ENCODE data around the gene ACP7.

DNA sequence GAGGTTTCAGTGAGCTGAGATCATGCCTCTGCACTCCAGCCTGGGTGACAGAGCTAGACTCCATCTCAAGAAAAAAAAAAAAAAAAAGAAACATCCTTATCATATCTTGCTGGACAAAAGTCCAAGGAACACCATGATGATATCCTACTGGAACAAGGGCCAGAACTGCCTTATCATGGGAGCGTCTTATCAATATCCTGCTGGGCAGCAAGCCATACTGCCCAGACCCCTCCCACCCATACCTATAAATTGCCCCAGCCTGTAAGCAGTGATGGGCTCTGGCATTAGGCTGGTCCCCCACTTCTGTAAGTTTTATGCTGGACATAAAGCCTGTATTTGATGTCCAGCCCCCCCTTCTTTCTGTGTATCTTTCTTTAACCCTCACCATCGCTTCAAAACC is 37.1 kb upstream of the ACP7 start:
- TF ChIP-seq, protein P1, sequence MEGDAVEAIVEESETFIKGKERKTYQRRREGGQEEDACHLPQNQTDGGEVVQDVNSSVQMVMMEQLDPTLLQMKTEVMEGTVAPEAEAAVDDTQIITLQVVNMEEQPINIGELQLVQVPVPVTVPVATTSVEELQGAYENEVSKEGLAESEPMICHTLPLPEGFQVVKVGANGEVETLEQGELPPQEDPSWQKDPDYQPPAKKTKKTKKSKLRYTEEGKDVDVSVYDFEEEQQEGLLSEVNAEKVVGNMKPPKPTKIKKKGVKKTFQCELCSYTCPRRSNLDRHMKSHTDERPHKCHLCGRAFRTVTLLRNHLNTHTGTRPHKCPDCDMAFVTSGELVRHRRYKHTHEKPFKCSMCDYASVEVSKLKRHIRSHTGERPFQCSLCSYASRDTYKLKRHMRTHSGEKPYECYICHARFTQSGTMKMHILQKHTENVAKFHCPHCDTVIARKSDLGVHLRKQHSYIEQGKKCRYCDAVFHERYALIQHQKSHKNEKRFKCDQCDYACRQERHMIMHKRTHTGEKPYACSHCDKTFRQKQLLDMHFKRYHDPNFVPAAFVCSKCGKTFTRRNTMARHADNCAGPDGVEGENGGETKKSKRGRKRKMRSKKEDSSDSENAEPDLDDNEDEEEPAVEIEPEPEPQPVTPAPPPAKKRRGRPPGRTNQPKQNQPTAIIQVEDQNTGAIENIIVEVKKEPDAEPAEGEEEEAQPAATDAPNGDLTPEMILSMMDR (IDR thresholded peaks at IDR 0.05; ENCODE audit: insufficient read depth, low read depth, low read length) = no peak
- TF ChIP-seq EZH2 (IDR thresholded peaks at IDR 0.05; ENCODE audit: insufficient read depth, low read length) = no peak
